ENCODE measurements around the gene ZBED6. TPM values are rescaled to one million over a fixed set of nuclear protein-coding genes. Genes with fewer than 3 reads are reported as not detected.
"Not testable (repeated sequence)": the region's sequence is repeated elsewhere in the genome, so short reads cannot be mapped to it uniquely, and the experiment has no call there.

The ZBED6 gene
- total RNA-seq, 1 donor from 2014 or later: 52.3 TPM

GRCh38 chr1:203776636-203777035 lies 18.8 kb upstream of the ZBED6 start:
- intact Hi-C loops (cut with DNase I): no loop called here
- no peak for DNase-seq (ENCODE audit: low spot score)
- peak; percentile 55 for ATAC-seq

- DNase-seq (ENCODE audit: low spot score): no peak
- ATAC-seq: no peak
- intact Hi-C loops (cut with DNase I): no loop called here
Observed at GRCh38 chr1:203777596-203777995, 17.8 kb upstream of the ZBED6 start.

- DNase-seq (ENCODE audit: low spot score): no peak
- intact Hi-C loops (cut with DNase I): no loop called here
Observed at GRCh38 chr1:203778146-203778545, 17.3 kb upstream of the ZBED6 start.

GRCh38 chr1:203778789-203779188 lies 16.6 kb upstream of the ZBED6 start:
- ATAC-seq (no peak), DNase-seq (ENCODE audit: low spot score) (no peak)
- intact Hi-C loops (cut with DNase I): no loop called here

More at GRCh38 chr1:203778146-203778545, 17.3 kb upstream of the ZBED6 start:
- ATAC-seq: no peak

- DNase-seq (ENCODE audit: low spot score) (no peak), ATAC-seq (no peak)
Observed at GRCh38 chr1:203781962-203782361, 13.5 kb upstream of the ZBED6 start.

GRCh38 chr1:203789966-203790365 lies 5.5 kb upstream of the ZBED6 start:
- intact Hi-C loops (cut with DNase I): no loop called here
- DNase-seq (ENCODE audit: low spot score) (no peak), ATAC-seq (no peak)

More at GRCh38 chr1:203781962-203782361, 13.5 kb upstream of the ZBED6 start:
- intact Hi-C loops (cut with DNase I): no loop called here

- intact Hi-C loops (cut with DNase I): no loop called here
- ATAC-seq (no peak), DNase-seq (ENCODE audit: low spot score) (no peak)
Observed at GRCh38 chr1:203791498-203791897, 3.9 kb upstream of the ZBED6 start.

GRCh38 chr1:203792486-203792885 lies 2.9 kb upstream of the ZBED6 start:
- ATAC-seq: no peak
- DNase-seq (ENCODE audit: low spot score): no peak
- intact Hi-C loops (cut with DNase I): no loop called here

- ATAC-seq; intact Hi-C loops (cut with DNase I); DNase-seq (ENCODE audit: low spot score): not testable (repeated sequence)
Observed at GRCh38 chr1:203793561-203793960, 1.9 kb upstream of the ZBED6 start.

GRCh38 chr1:203794764-203795440 lies 521 bp upstream of the ZBED6 start:
- no peak for DNase-seq (ENCODE audit: low spot score)
- ATAC-seq: no peak
- intact Hi-C loops (cut with DNase I): no loop called here

- no peak for DNase-seq (ENCODE audit: low spot score)
- intact Hi-C loops (cut with DNase I): no loop called here
- ATAC-seq: peak; percentile 33
Observed at GRCh38 chr1:203796236-203796605, 798 bp downstream of the ZBED6 start.

- DNase-seq (ENCODE audit: low spot score): no peak
- no peak for ATAC-seq
- intact Hi-C loops (cut with DNase I): no loop called here
Observed at GRCh38 chr1:203797216-203797615, 1.8 kb downstream of the ZBED6 start.

- DNase-seq (ENCODE audit: low spot score) (no peak), ATAC-seq (no peak)
- intact Hi-C loops (cut with DNase I): no loop called here
Observed at GRCh38 chr1:203797948-203798655, 2.7 kb downstream of the ZBED6 start.

GRCh38 chr1:203799157-203799556 lies 3.7 kb downstream of the ZBED6 start:
- intact Hi-C loops (cut with DNase I): no loop called here
- DNase-seq (ENCODE audit: low spot score): no peak
- no peak for ATAC-seq

- intact Hi-C loops (cut with DNase I): no loop called here
- DNase-seq (ENCODE audit: low spot score): no peak
- no peak for ATAC-seq
Observed at GRCh38 chr1:203799971-203800370, 4.5 kb downstream of the ZBED6 start.

GRCh38 chr1:203805689-203806088 lies 10.3 kb downstream of the ZBED6 start:
- intact Hi-C loops (cut with DNase I): no loop called here
- no peak for DNase-seq (ENCODE audit: low spot score)
- no peak for ATAC-seq

- no peak for ATAC-seq
- intact Hi-C loops (cut with DNase I): no loop called here
Observed at GRCh38 chr1:203807196-203807595, 11.8 kb downstream of the ZBED6 start.

GRCh38 chr1:203813581-203814341 lies 18.3 kb downstream of the ZBED6 start:
- no peak for ATAC-seq
- DNase-seq (ENCODE audit: low spot score): no peak
- intact Hi-C loops (cut with DNase I): no loop called here

More at GRCh38 chr1:203807196-203807595, 11.8 kb downstream of the ZBED6 start:
- DNase-seq (ENCODE audit: low spot score): no peak

GRCh38 chr1:203818399-203818798 lies 23.0 kb downstream of the ZBED6 start:
- ATAC-seq: no peak
- intact Hi-C loops (cut with DNase I): no loop called here
- DNase-seq (ENCODE audit: low spot score): no peak

- DNase-seq (ENCODE audit: low spot score) (no peak), ATAC-seq (no peak)
- intact Hi-C loops (cut with DNase I): no loop called here
Observed at GRCh38 chr1:203823306-203823705, 27.9 kb downstream of the ZBED6 start.
